OCI-LY7 (cell line): ENCODE data around the gene RTN4IP1. TPM values are rescaled to one million over a fixed set of nuclear protein-coding genes. Genes with fewer than 3 reads are reported as not detected.
A peak's percentile ranks its signal among the peaks of the same experiment; 100 is the strongest.

Source experiments
- BruUV-seq: library from RNA; stranded (reverse); fragments of 400-500 nt; replicated peaks from 2 replicates; lab custom pipeline; 2021; lab: Mats Ljungman, UMichigan
- CTCF ChIA-PET: fragments of 300-600 bp; sonication (Branson Sonifier 250); formaldehyde crosslinking; loops from one replicate; lab custom pipeline; 2022; ENCODE audit warnings: antibody characterized with exemption; ENCODE audit not compliant: unreplicated experiment; lab: Charles Lee
- POLR2A ChIA-PET: fragments of 300-600 bp; sonication (Branson Sonifier 250); formaldehyde crosslinking; loops from one replicate; lab custom pipeline; 2022; ENCODE audit warnings: antibody characterized with exemption; lab: Charles Lee
- DNase-seq: peaks from one replicate; pipeline ENCODE4 v3.0.0-alpha.2; 2015; ENCODE audit warnings: low spot score
- H2AFZ ChIP-seq: fragments of 200-600 bp; sonication (generic), shearing (Covaris generic); 2 replicates; pipeline ENCODE4 v1.6.1; 2014; ENCODE audit warnings: mild to moderate bottlenecking, antibody characterized with exemption, low read length, moderate library complexity
- H3K27ac ChIP-seq: fragments of 200-600 bp; sonication (generic); 2 replicates; pipeline ENCODE4 v1.5.1; 2014; ENCODE audit warnings: mixed run types, low read depth, mild to moderate bottlenecking, moderate library complexity, low read length, inconsistent platforms; ENCODE audit not compliant: poor library complexity, severe bottlenecking
- H3K36me3 ChIP-seq: fragments of 200-600 bp; sonication (generic); 2 replicates; pipeline ENCODE4 v1.6.1; 2014; ENCODE audit warnings: mild to moderate bottlenecking, antibody characterized with exemption, low read length, moderate library complexity, mixed read lengths; ENCODE audit not compliant: insufficient read depth
- H3K4me1 ChIP-seq: fragments of 200-600 bp; sonication (generic); 2 replicates; pipeline ENCODE4 v1.5.1; 2014; ENCODE audit warnings: mild to moderate bottlenecking, low read length; ENCODE audit not compliant: insufficient read depth, poor library complexity, severe bottlenecking
- H3K4me2 ChIP-seq: fragments of 200-600 bp; sonication (generic); 2 replicates; pipeline ENCODE4 v1.6.1; 2014; ENCODE audit warnings: mild to moderate bottlenecking, low read length
- H3K4me3 ChIP-seq: fragments of 200-600 bp; sonication (generic); 2 replicates; pipeline ENCODE4 v1.5.1; 2014; ENCODE audit warnings: mild to moderate bottlenecking, low read depth, low read length; ENCODE audit not compliant: poor library complexity, severe bottlenecking
- H3K79me2 ChIP-seq: fragments of 200-600 bp; sonication (generic); 2 replicates; pipeline ENCODE4 v1.6.1; 2016; ENCODE audit warnings: low read depth, mild to moderate bottlenecking, low read length, moderate library complexity, mixed read lengths; ENCODE audit not compliant: insufficient read depth
- H3K9me2 ChIP-seq: fragments of 200-600 bp; sonication (generic); 2 replicates; pipeline ENCODE4 v1.6.1; 2016; ENCODE audit warnings: mild to moderate bottlenecking, low read length, mixed read lengths; ENCODE audit not compliant: insufficient read depth
- H3K9me3 ChIP-seq: fragments of 200-600 bp; sonication (generic); 2 replicates; pipeline ENCODE4 v1.6.1; 2014; ENCODE audit warnings: mild to moderate bottlenecking, mixed run types, low read length, mixed read lengths
- H4K20me1 ChIP-seq: fragments of 200-600 bp; sonication (generic); 2 replicates; pipeline ENCODE4 v1.6.1; 2014; ENCODE audit warnings: mild to moderate bottlenecking, antibody characterized with exemption, low read length, moderate library complexity, mixed read lengths; ENCODE audit not compliant: insufficient read depth
- EZH2phosphoT487 ChIP-seq: fragments of 200-600 bp; sonication (generic); IDR thresholded peaks from 2 replicates; pipeline ENCODE4 v1.6.1; 2018; ENCODE audit warnings: low read depth, borderline replicate concordance, mild to moderate bottlenecking, mixed run types, antibody characterized with exemption, low read length, moderate library complexity, mixed read lengths
- intact Hi-C: fragments of 100-400 bp; cut with micrococcal nuclease; formaldehyde crosslinking; loops from one replicate; pipeline ENCODE4 v1.10.0; 2022; ENCODE audit not compliant: unreplicated experiment
- total RNA-seq, 2 experiments: library from RNA; depleted of rRNA in 1 of 2; stranded (reverse); fragments of >200 nt in 1 of 2; shearing (Covaris generic) in 1 of 2; gene quantifications; 2 replicates each; pipeline ENCODE4 v1.2.3, GENCODE V29; 2014 to 2022
- TF ChIP-seq, protein P1 (sequence below): fragments of 200-600 bp; sonication (generic); conservative IDR thresholded peaks from 2 replicates; pipeline ENCODE4 v1.5.1; 2014; ENCODE audit warnings: mild to moderate bottlenecking, antibody characterized with exemption, low read length, moderate library complexity, mixed read lengths

The RTN4IP1 gene
- total RNA-seq, 2 experiments from 2014 or later: 25.2 to 51.4 TPM

DNA sequence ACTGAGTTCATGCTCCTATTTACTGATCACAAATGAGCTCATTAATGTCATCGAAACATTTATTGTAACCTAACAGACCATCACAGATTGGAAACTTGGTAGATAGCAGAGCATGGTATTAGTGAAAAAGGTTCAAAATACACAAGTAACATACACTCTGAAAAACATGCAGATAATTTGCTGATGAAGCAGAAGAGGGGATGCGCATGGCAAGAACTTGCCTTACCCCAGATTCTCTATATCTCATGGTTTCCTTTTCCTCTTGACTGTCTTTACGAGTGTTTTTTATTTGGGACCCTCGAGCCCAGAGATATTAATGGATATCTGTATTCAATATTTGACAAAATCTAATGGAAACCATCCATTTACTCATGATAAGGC, 37.7 kb upstream of the RTN4IP1 start:
- Histone ChIP-seq H3K9me3 (peaks cover 20% of the 10 kb centered on the region; the same call in 1 of the 2 replicates), H3K27ac (peak overlapping the region; percentile 92), H3K4me2 (peak overlapping the region; percentile 77), H3K36me3 (peaks cover 64% of the 10 kb centered on the region), H3K9me2 (no peaks in the 10 kb centered on the region), H2AFZ (no peak overlapping the region), H3K79me2 (peaks cover 34% of the 10 kb centered on the region; the same call in 1 of the 2 replicates), H3K4me1 (peaks cover 61% of the 10 kb centered on the region), H3K4me3 (peak overlapping the region; percentile 29), H4K20me1 (no peaks in the 10 kb centered on the region)
- intact Hi-C loops: loop anchor here (5.0 kb wide), 1 partner anchor 55 kb away; no protein-coding TSS in a partner anchor
- DNase-seq: no peak
- ChIA-PET CTCF (interaction anchor here (0.5 kb wide), 1 partner anchor 453 kb away, joined by 3 read pairs; no protein-coding TSS in a partner anchor), POLR2A (interaction anchor here (0.5 to 1.9 kb wide), 24 partner anchors 10 to 317 kb away, joined by 3 to 15 read pairs (median 4); partner anchors contain the start of genes QRSL1 and RTN4IP1)
- BruUV-seq: no TSS peak
- no peak for TF ChIP-seq EZH2phosphoT487
- TF ChIP-seq, protein P1, sequence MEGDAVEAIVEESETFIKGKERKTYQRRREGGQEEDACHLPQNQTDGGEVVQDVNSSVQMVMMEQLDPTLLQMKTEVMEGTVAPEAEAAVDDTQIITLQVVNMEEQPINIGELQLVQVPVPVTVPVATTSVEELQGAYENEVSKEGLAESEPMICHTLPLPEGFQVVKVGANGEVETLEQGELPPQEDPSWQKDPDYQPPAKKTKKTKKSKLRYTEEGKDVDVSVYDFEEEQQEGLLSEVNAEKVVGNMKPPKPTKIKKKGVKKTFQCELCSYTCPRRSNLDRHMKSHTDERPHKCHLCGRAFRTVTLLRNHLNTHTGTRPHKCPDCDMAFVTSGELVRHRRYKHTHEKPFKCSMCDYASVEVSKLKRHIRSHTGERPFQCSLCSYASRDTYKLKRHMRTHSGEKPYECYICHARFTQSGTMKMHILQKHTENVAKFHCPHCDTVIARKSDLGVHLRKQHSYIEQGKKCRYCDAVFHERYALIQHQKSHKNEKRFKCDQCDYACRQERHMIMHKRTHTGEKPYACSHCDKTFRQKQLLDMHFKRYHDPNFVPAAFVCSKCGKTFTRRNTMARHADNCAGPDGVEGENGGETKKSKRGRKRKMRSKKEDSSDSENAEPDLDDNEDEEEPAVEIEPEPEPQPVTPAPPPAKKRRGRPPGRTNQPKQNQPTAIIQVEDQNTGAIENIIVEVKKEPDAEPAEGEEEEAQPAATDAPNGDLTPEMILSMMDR: no peak

DNA sequence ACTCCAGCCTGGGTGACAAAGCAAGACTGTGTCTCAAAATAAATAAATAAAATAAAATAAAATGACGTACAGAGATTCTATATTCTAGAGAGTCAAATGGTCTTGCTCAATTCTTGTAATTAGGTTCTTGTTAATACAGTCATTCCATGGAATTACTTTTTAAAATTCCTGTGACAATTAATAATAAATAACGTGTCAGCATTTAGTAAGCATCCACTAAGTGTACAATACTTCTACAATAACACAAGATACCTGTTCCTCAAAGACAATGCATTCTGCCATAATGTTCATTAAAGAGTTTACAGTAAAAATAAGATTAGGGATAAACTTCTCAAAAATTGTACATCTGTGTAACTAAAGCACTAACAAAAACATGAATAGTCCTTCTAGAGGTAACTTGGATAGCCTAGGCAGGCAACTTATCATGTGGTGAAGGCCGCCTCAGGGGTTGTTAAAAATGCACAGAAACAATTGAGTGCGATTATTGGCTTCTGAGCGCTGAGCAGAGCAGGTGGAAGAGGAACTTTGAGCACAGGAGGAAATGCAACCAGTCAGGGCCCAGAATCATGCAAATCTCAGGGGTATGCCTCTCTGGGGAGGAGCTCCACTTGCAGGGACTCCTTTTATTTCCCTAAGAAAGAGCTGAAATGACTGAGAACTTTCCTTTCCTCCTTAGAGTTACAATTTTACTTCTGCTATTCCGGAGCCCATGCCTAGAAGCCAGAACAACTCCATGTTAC, 37.2 kb upstream of the RTN4IP1 start:
- H3K79me2 ChIP-seq: peaks cover 34% of the 10 kb centered on the region; the same call in 1 of the 2 replicates
- no peak overlapping the region for H2AFZ ChIP-seq
- peaks cover 70% of the 10 kb centered on the region for H3K36me3 ChIP-seq
- H3K4me2 ChIP-seq: peak overlapping the region; percentile 77
- POLR2A ChIA-PET: interaction anchor here (0.5 to 1.9 kb wide), 25 partner anchors 10 to 317 kb away, joined by 3 to 15 read pairs (median 4); partner anchors contain the start of genes QRSL1 and RTN4IP1
- intact Hi-C loops: loop anchor here (5.0 kb wide), 1 partner anchor 54 kb away; no protein-coding TSS in a partner anchor
- CTCF ChIA-PET: interaction anchor here (0.5 kb wide), 1 partner anchor 453 kb away, joined by 3 read pairs; no protein-coding TSS in a partner anchor
- no TSS peak for BruUV-seq
- H3K4me1 ChIP-seq: peaks cover 61% of the 10 kb centered on the region
- H3K9me2 ChIP-seq: no peaks in the 10 kb centered on the region
- peak overlapping the region; percentile 29 for H3K4me3 ChIP-seq
- H3K9me3 ChIP-seq: peaks cover 20% of the 10 kb centered on the region; the same call in 1 of the 2 replicates
- TF ChIP-seq EZH2phosphoT487: no peak
- TF ChIP-seq, protein P1: no peak
- no peaks in the 10 kb centered on the region for H4K20me1 ChIP-seq
- peak overlapping the region; percentile 92 for H3K27ac ChIP-seq
- DNase-seq: peak; percentile 93
